ENCODE data around the gene TPD52L1.

Gene TPD52L1

GRCh38 chr6:125175466-125176048 lies 22.0 kb downstream of the TPD52L1 start:
- no peak for DNase-seq (ENCODE audit: low read depth)

- DNase-seq (ENCODE audit: low read depth), result no peak
These were observed 28.9 kb downstream of the TPD52L1 start for GRCh38 chr6:125182237-125183008.

GRCh38 chr6:125183391-125183790 lies 29.8 kb downstream of the TPD52L1 start:
- no peak for DNase-seq (ENCODE audit: low read depth)

GRCh38 chr6:125188037-125188436 lies 34.5 kb downstream of the TPD52L1 start:
- no peak for DNase-seq (ENCODE audit: low read depth)

GRCh38 chr6:125188594-125189203 lies 35.1 kb downstream of the TPD52L1 start:
- no peak for DNase-seq (ENCODE audit: low read depth)

- no peak for DNase-seq (ENCODE audit: low read depth)
These were observed 35.9 kb downstream of the TPD52L1 start for GRCh38 chr6:125189494-125189893.

- DNase-seq (ENCODE audit: low read depth), result no peak
These were observed 37.1 kb downstream of the TPD52L1 start for GRCh38 chr6:125190667-125191066.

- DNase-seq (ENCODE audit: low read depth), result peak; percentile 20
These were observed 38.5 kb downstream of the TPD52L1 start for GRCh38 chr6:125191916-125192609.

GRCh38 chr6:125192610-125192930 lies 39.0 kb downstream of the TPD52L1 start:
- DNase-seq (ENCODE audit: low read depth), result no peak

- DNase-seq (ENCODE audit: low read depth), result no peak
These were observed 39.6 kb downstream of the TPD52L1 start for GRCh38 chr6:125193208-125193607.

- DNase-seq (ENCODE audit: low read depth), result no peak
These were observed 41.4 kb downstream of the TPD52L1 start for GRCh38 chr6:125194941-125195340.

GRCh38 chr6:125195526-125195925 lies 42.0 kb downstream of the TPD52L1 start:
- DNase-seq (ENCODE audit: low read depth), result no peak

GRCh38 chr6:125196613-125197012 lies 43.0 kb downstream of the TPD52L1 start:
- DNase-seq (ENCODE audit: low read depth), result no peak

GRCh38 chr6:125197795-125198269 lies 44.3 kb downstream of the TPD52L1 start:
- DNase-seq (ENCODE audit: low read depth), result no peak

- no peak for DNase-seq (ENCODE audit: low read depth)
These were observed 44.9 kb downstream of the TPD52L1 start for GRCh38 chr6:125198398-125198937.

GRCh38 chr6:125200941-125201340 lies 47.4 kb downstream of the TPD52L1 start:
- DNase-seq (ENCODE audit: low read depth), result no peak

- DNase-seq (ENCODE audit: low read depth), result no peak
These were observed 48.6 kb downstream of the TPD52L1 start for GRCh38 chr6:125201961-125202729.

GRCh38 chr6:125203395-125203794 lies 49.8 kb downstream of the TPD52L1 start:
- DNase-seq (ENCODE audit: low read depth), result no peak

- no peak for DNase-seq (ENCODE audit: low read depth)
These were observed 52.4 kb downstream of the TPD52L1 start for GRCh38 chr6:125205931-125206330.

- DNase-seq (ENCODE audit: low read depth), result no peak
These were observed 52.8 kb downstream of the TPD52L1 start for GRCh38 chr6:125206389-125206788.

GRCh38 chr6:125207956-125208355 lies 54.4 kb downstream of the TPD52L1 start:
- no peak for DNase-seq (ENCODE audit: low read depth)

Data from stimulated activated CD8-positive, alpha-beta memory T cell treated with anti-CD3 and anti-CD28 coated beads, Interleukin-12 subunit alpha, Interleukin-12 subunit beta, amount 100 ng/mL, for 1 hour (primary cell).